IMR-90 (cell line): ENCODE measurements around the gene CCDC194. TPM values are rescaled to one million over a fixed set of nuclear protein-coding genes. Genes with fewer than 3 reads are reported as not detected.

Experiments used
- ATAC-seq: fragments of 200-7000 bp; cut with Tn5 transposase; 2 replicates; pipeline ENCODE4 v1.9.1; 2020; ENCODE audit warnings: low read depth, mild to moderate bottlenecking, moderate library complexity
- BruUV-seq: library from RNA; stranded (reverse); fragments of 400-500 nt; replicated peaks from 2 replicates; lab custom pipeline; 2021; lab: Mats Ljungman, UMichigan
- CTCF ChIA-PET: fragments of 300-600 bp; formaldehyde crosslinking; extraction: SDS; loops from one replicate; lab custom pipeline; 2021; ENCODE audit warnings: antibody characterized with exemption; lab: Yijun Ruan, JAX
- POLR2A ChIA-PET: fragments of 300-600 bp; sonication (Branson Sonifier 250); formaldehyde crosslinking; loops from one replicate; lab custom pipeline; 2022; ENCODE audit warnings: antibody characterized with exemption; ENCODE audit not compliant: unreplicated experiment; lab: Charles Lee
- DNase-seq: peaks from one replicate; pipeline ENCODE4 v3.0.0; 2013
- H2AFZ ChIP-seq: replicated peaks from 2 replicates; pipeline ENCODE3; 2013; ENCODE audit warnings: low read length, mild to moderate bottlenecking; ENCODE audit not compliant: poor library complexity
- H2AK5ac ChIP-seq: 2 replicates; pipeline ENCODE4 v1.6.1; 2013; ENCODE audit warnings: low read depth, low read length, inconsistent platforms
- H2AK9ac ChIP-seq: replicated peaks from 2 replicates; pipeline ENCODE3; 2013; ENCODE audit warnings: mild to moderate bottlenecking, low read depth, low read length, moderate library complexity; ENCODE audit not compliant: poor library complexity
- H2BK120ac ChIP-seq: 2 replicates; pipeline ENCODE4 v1.6.1; 2013; ENCODE audit warnings: low read depth, low read length, inconsistent platforms
- H2BK15ac ChIP-seq: 3 replicates; pipeline ENCODE4 v1.6.1; 2013; ENCODE audit warnings: low read depth, low read length, inconsistent platforms
- H2BK20ac ChIP-seq: 2 replicates; pipeline ENCODE4 v1.6.1; 2013; ENCODE audit warnings: low read depth, mild to moderate bottlenecking, inconsistent platforms, low read length, moderate library complexity
- H2BK5ac ChIP-seq: 2 replicates; pipeline ENCODE4 v1.6.1; 2013; ENCODE audit warnings: mild to moderate bottlenecking, low read depth, low read length, inconsistent platforms; ENCODE audit not compliant: poor library complexity, severe bottlenecking
- H3K14ac ChIP-seq: replicated peaks from 2 replicates; pipeline ENCODE4 v1.6.1; 2013; ENCODE audit warnings: low read depth, low read length, inconsistent platforms
- H3K18ac ChIP-seq: 2 replicates; pipeline ENCODE4 v1.6.1; 2013; ENCODE audit warnings: low read depth, low read length, control low read depth
- H3K23ac ChIP-seq: 2 replicates; pipeline ENCODE4 v1.6.1; 2013; ENCODE audit warnings: low read depth, low read length, inconsistent platforms
- H3K27ac ChIP-seq: 2 replicates; pipeline ENCODE4 v1.5.1; 2013; ENCODE audit warnings: mild to moderate bottlenecking, control low read depth, low read length; ENCODE audit not compliant: insufficient read depth
- H3K27me3 ChIP-seq: 2 replicates; pipeline ENCODE4 v1.6.1; 2013; ENCODE audit warnings: low read length; ENCODE audit not compliant: control insufficient read depth, insufficient read depth
- H3K36me3 ChIP-seq: 2 replicates; pipeline ENCODE4 v1.6.1; 2013; ENCODE audit warnings: low read length, mixed read lengths; ENCODE audit not compliant: control insufficient read depth, insufficient read depth
- H3K4ac ChIP-seq: 2 replicates; pipeline ENCODE4 v1.6.1; 2013; ENCODE audit warnings: low read depth, low read length, inconsistent platforms
- H3K4me1 ChIP-seq: 2 replicates; pipeline ENCODE4 v1.6.1; 2013; ENCODE audit warnings: low read length, mixed read lengths; ENCODE audit not compliant: control insufficient read depth, insufficient read depth
- H3K4me2 ChIP-seq: 2 replicates; pipeline ENCODE4 v1.6.1; 2013; ENCODE audit warnings: low read depth, mild to moderate bottlenecking, control low read depth, low read length, moderate library complexity
- H3K4me3 ChIP-seq: 2 replicates; pipeline ENCODE4 v1.5.1; 2013; ENCODE audit warnings: low read depth, mild to moderate bottlenecking, control low read depth, low read length, moderate library complexity; ENCODE audit not compliant: insufficient read depth
- H3K56ac ChIP-seq: 2 replicates; pipeline ENCODE4 v1.6.1; 2013; ENCODE audit warnings: low read length, inconsistent platforms; ENCODE audit not compliant: insufficient read depth; ENCODE audit errors: extremely low read depth
- H3K79me1 ChIP-seq, 2 experiments: 2 replicates each; pipeline ENCODE4 v1.6.1; 2013; ENCODE audit warnings: low read length in 2 of 2, inconsistent platforms in 1 of 2, low read depth in 1 of 2
- H3K9ac ChIP-seq: 2 replicates; pipeline ENCODE4 v1.6.1; 2013; ENCODE audit warnings: low read depth, low read length, control low read depth
- H3K9me1 ChIP-seq: 2 replicates; pipeline ENCODE4 v1.6.1; 2013; ENCODE audit warnings: low read length, inconsistent platforms; ENCODE audit not compliant: insufficient read depth
- H3K9me3 ChIP-seq: 2 replicates; pipeline ENCODE4 v1.6.1; 2013; ENCODE audit warnings: low read length; ENCODE audit not compliant: control insufficient read depth, insufficient read depth
- H4K20me1 ChIP-seq: 2 replicates; pipeline ENCODE4 v1.6.1; 2013; ENCODE audit warnings: low read length, inconsistent platforms; ENCODE audit not compliant: insufficient read depth
- H4K5ac ChIP-seq: 2 replicates; pipeline ENCODE4 v1.6.1; 2013; ENCODE audit warnings: mild to moderate bottlenecking, low read depth, low read length, control low read depth
- H4K8ac ChIP-seq, 2 experiments: 2 replicates each; pipeline ENCODE4 v1.6.1; 2013; ENCODE audit warnings: low read depth in 2 of 2, low read length in 2 of 2, control low read depth in 1 of 2, inconsistent platforms in 1 of 2
- H4K91ac ChIP-seq: 2 replicates; pipeline ENCODE4 v1.6.1; 2013; ENCODE audit warnings: low read depth, low read length, inconsistent platforms; ENCODE audit not compliant: insufficient read depth
- RAD21 ChIP-seq: IDR thresholded peaks from 2 replicates; pipeline ENCODE4 v1.6.1; 2012; ENCODE audit warnings: low read length, improper control_type of control experiment
- WGBS, 2 experiments: methylation state at CpG; one replicate each; pipeline versions ENCODE4 v1.1.5 to v1.1.7; 2013; ENCODE audit warnings: missing lambda C conversion rate in 2 of 2; ENCODE audit not compliant: insufficient read length in 1 of 2; ENCODE audit errors: extremely low coverage in 2 of 2; 5-methylcytosine and 5-hydroxymethylcytosine counted together
- dilution Hi-C: fragments of 300-500 bp; cut with HindIII; formaldehyde crosslinking; loops from one replicate; pipeline ENCODE4 v1.14.3; 2018; ENCODE audit warnings: low sequenced_read_pairs; ENCODE audit not compliant: unreplicated experiment
- in situ Hi-C: fragments of 300-500 bp; cut with MboI; formaldehyde crosslinking; loops from 3 replicates; pipeline ENCODE4 v1.14.3; 2019; ENCODE audit warnings: low sequenced_read_pairs, inconsistent platforms, mixed read lengths
- intact Hi-C: fragments of 100-400 bp; cut with micrococcal nuclease; formaldehyde crosslinking; loops from 2 replicates; pipeline ENCODE4 v1.10.0; 2022
- polyA plus RNA-seq, 3 experiments: library from polyadenylated mRNA; depleted of rRNA; stranded (reverse); fragments of >200 nt; gene quantifications; 2 replicates each; pipeline ENCODE4 v1.2.3, GENCODE V29; 2012; ENCODE audit warnings: low replicate concordance in 1 of 3
- total RNA-seq: library from RNA; depleted of rRNA; stranded (reverse); fragments of >200 nt; gene quantifications from 2 replicates; pipeline ENCODE4 v1.2.3, GENCODE V29; 2012
- TF ChIP-seq, protein P1 (sequence below): fragments of 150-350 bp; IDR thresholded peaks from 2 replicates; pipeline ENCODE4 v1.6.1; 2016; ENCODE audit warnings: low read depth, mild to moderate bottlenecking, low read length, moderate library complexity, borderline replicate concordance

The CCDC194 gene
- total and polyA plus RNA-seq, 2 of the 4 experiments (the other 2 are of a cell fraction): not detected

DNA sequence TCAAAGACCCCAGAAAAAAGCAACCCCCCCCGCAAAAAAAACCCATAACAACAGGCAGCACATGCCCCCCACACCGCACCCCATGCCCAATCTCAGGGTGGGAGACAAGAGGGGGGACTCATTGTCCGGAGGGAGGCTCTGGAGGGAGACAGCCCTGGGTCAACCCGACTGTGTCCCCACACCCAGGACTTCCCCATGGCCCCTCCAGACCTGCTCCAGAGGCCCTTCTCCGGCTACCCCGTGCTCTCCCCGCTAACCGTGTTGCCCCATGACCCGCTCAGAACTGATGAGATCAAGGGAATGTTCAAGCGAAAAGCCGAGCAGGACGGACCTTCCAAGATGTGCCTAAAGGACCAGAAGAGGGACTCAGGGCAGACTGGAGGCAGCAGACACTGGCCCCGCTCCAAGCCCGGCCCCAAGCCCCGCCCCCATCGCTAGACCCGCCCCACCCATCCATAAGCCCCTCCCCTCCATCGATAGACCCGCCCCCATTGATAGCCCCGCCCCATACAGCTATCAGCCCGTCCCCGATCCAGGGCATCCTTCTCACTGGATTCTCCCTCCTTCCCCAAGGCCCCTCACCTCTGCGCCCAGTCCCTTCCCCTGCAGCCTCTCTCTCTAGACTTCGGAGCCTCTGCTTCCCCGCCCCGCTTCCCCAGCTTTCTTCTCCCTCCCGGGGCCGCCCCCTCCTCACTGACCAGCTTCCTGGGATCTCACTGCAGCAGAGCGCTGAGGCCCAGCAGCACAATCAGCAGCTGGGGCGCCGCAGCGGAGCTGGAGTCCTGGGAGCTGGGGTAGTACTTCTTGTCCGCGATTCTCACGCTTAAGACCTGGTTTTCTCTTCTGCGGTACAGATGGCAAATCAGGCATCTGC is 9.2 kb upstream of the CCDC194 start:
- no peak overlapping the region for H3K27ac ChIP-seq
- no peaks in the 10 kb centered on the region for H3K4me1 ChIP-seq
- peak overlapping the region; percentile 70 for H2AFZ ChIP-seq
- intact Hi-C loops: no loop called here
- no peak overlapping the region for H2BK15ac ChIP-seq
- TF ChIP-seq RAD21: no peak
- TF ChIP-seq, protein P1, sequence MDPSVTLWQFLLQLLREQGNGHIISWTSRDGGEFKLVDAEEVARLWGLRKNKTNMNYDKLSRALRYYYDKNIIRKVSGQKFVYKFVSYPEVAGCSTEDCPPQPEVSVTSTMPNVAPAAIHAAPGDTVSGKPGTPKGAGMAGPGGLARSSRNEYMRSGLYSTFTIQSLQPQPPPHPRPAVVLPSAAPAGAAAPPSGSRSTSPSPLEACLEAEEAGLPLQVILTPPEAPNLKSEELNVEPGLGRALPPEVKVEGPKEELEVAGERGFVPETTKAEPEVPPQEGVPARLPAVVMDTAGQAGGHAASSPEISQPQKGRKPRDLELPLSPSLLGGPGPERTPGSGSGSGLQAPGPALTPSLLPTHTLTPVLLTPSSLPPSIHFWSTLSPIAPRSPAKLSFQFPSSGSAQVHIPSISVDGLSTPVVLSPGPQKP: no peak
- CTCF ChIA-PET: no interaction called here
- POLR2A ChIA-PET: no interaction called here
- dilution Hi-C loops: no loop called here
- no peak overlapping the region for H3K23ac ChIP-seq
- no peaks in the 10 kb centered on the region for H3K79me1 ChIP-seq
- no peak overlapping the region for H4K8ac ChIP-seq
- H2BK20ac ChIP-seq: no peak overlapping the region
- H3K36me3 ChIP-seq: no peaks in the 10 kb centered on the region
- H3K4me2 ChIP-seq: no peak overlapping the region
- no peak overlapping the region for H3K14ac ChIP-seq
- no peak overlapping the region for H2AK9ac ChIP-seq
- WGBS, 2 experiments: 72% methylated on average over 6 of the region's 36 CpGs; no CpG with 5 or more reads in 1 of the 2 experiments
- H4K5ac ChIP-seq: no peak overlapping the region
- ATAC-seq (peak; percentile 60), DNase-seq (no peak)
- in situ Hi-C loops: no loop called here
- no TSS peak for BruUV-seq
- H3K9ac ChIP-seq: no peak overlapping the region
- no peak overlapping the region for H3K4me3 ChIP-seq
- H3K56ac ChIP-seq: no peak overlapping the region
- no peaks in the 10 kb centered on the region for H3K27me3 ChIP-seq
- H2BK120ac ChIP-seq: no peak overlapping the region
- H2AK5ac ChIP-seq: no peak overlapping the region
- H3K4ac ChIP-seq: no peak overlapping the region
- no peak overlapping the region for H2BK5ac ChIP-seq
- no peak overlapping the region for H3K18ac ChIP-seq
- H3K9me3 ChIP-seq: no peaks in the 10 kb centered on the region
- peaks cover 2% of the 10 kb centered on the region; the same call in 1 of the 2 replicates for H3K9me1 ChIP-seq
- H4K91ac ChIP-seq: no peak overlapping the region
- H4K20me1 ChIP-seq: no peaks in the 10 kb centered on the region
